Left ventricle myocardium inferior (tissue), 1 donor: ENCODE data around the gene WNK4. TPM values are rescaled to one million over a fixed set of nuclear protein-coding genes. Genes with fewer than 3 reads are reported as not detected.
"Not testable (repeated sequence)": the region's sequence is repeated elsewhere in the genome, so short reads cannot be mapped to it uniquely, and the experiment has no call there.

Source experiments
- DNase-seq: peaks from one replicate; pipeline ENCODE4 v3.0.0-alpha.2; 2020
- H3K27ac ChIP-seq: fragments of 200-600 bp; replicated peaks from 2 replicates; pipeline ENCODE4 v1.8.0; 2021
- H3K27me3 ChIP-seq: fragments of 200-600 bp; 2 replicates; pipeline ENCODE4 v1.8.0; 2021; ENCODE audit warnings: low read depth
- H3K36me3 ChIP-seq: fragments of 200-600 bp; 2 replicates; pipeline ENCODE4 v1.8.0; 2021
- H3K4me1 ChIP-seq: fragments of 200-600 bp; 2 replicates; pipeline ENCODE4 v1.8.0; 2021
- H3K4me3 ChIP-seq: fragments of 200-600 bp; 2 replicates; pipeline ENCODE4 v1.8.0; 2021; ENCODE audit warnings: mild to moderate bottlenecking, moderate library complexity
- H3K9me3 ChIP-seq: fragments of 200-600 bp; replicated peaks from 2 replicates; pipeline ENCODE4 v1.8.0; 2021
- CTCF ChIP-seq: fragments of 200-600 bp; IDR thresholded peaks from 2 replicates; pipeline ENCODE4 v1.8.0; 2021; ENCODE audit warnings: antibody characterized with exemption, mild to moderate bottlenecking, borderline replicate concordance
- intact Hi-C: fragments of 100-400 bp; cut with micrococcal nuclease; formaldehyde crosslinking; loops from one replicate; pipeline ENCODE4 v1.11.0; 2022
- total RNA-seq: library from RNA; stranded (reverse); fragmentation: NEBNext Ultra II Directional; extraction: Animal tissue kit (Norgen Biotek cat#: 25700); gene quantifications from one replicate; pipeline ENCODE4 v1.2.1, GENCODE V29; 2021
- donor health status: DM: no; HTN: yes; CAD: no; lungs with severe emphysema.

WNK4 gene
- total RNA-seq, 1 donor from 2014 or later = not detected

GRCh38 chr17:42767512-42767911 is 12.9 kb upstream of the WNK4 start:
- peaks cover 12% of the 10 kb centered on the region for H3K27me3 ChIP-seq
- no peak overlapping the region for H3K4me3 ChIP-seq
- no peaks in the 10 kb centered on the region for H3K36me3 ChIP-seq
- no peak for DNase-seq
- TF ChIP-seq CTCF = no peak
- H3K4me1 ChIP-seq = peaks cover 19% of the 10 kb centered on the region
- no peak overlapping the region for H3K27ac ChIP-seq
- intact Hi-C loops = no loop called here
- H3K9me3 ChIP-seq = no peaks in the 10 kb centered on the region

DNA sequence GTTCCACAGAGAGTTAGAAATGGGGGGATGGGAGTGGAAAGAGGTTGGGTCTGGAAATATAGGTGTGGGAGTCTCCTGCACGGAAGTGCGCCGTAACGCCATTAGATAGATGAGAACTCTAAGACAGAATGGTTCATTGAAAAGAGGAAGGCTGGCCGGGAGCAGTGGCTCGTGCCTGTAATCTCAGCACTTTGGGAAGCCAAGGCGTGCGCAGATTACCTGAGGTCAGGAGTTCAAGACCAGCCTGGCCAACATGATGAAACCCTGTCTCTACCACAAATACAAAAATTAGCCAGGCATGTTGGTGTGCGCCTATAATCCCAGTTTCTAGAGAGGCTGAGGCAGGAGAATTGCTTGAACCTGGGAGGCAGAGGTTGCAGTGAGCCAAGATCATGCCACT is 12.4 kb upstream of the WNK4 start:
- intact Hi-C loops, H3K36me3 ChIP-seq, DNase-seq, H3K9me3 ChIP-seq, H3K4me3 ChIP-seq, H3K27ac ChIP-seq: not testable (repeated sequence)
- peaks cover 24% of the 10 kb centered on the region for H3K4me1 ChIP-seq
- peaks cover 10% of the 10 kb centered on the region for H3K27me3 ChIP-seq

DNA sequence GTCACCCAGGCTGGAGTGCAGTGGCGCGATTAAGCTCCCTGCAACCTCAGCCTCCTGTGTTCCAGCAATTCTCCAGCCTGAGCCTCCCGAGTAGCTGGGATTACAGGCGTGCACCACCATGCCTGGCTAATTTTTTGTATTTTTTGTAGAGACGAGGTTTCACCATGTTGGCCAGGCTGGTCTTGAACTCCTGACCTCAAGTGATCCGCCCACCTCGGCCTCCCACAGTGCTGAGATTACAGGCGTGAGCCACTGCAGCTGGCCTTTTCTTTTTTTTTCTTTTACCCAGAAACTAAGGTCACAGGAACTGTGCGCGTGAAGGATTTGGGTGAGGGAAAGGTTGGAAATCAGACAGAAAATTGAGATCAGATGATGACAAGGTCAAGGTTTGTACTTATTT is 10.4 kb upstream of the WNK4 start:
- H3K27me3 ChIP-seq = peaks cover 10% of the 10 kb centered on the region

GRCh38 chr17:42772945-42773289 is 7.5 kb upstream of the WNK4 start:
- Histone ChIP-seq H3K36me3 (peaks cover 39% of the 10 kb centered on the region), H3K4me3 (peak overlapping the region; percentile 98), H3K27me3 (no peaks in the 10 kb centered on the region), H3K4me1 (peaks cover 22% of the 10 kb centered on the region), H3K27ac (peak overlapping the region; percentile 91), H3K9me3 (no peaks in the 10 kb centered on the region)
- intact Hi-C loops = no loop called here
- TF ChIP-seq CTCF = no peak
- DNase-seq = no peak

More for the DNA sequence above, 10.4 kb upstream of the WNK4 start:
- intact Hi-C loops, H3K9me3 ChIP-seq, H3K4me3 ChIP-seq, H3K36me3 ChIP-seq, DNase-seq, H3K27ac ChIP-seq: not testable (repeated sequence)
- H3K4me1 ChIP-seq = peaks cover 22% of the 10 kb centered on the region

DNA sequence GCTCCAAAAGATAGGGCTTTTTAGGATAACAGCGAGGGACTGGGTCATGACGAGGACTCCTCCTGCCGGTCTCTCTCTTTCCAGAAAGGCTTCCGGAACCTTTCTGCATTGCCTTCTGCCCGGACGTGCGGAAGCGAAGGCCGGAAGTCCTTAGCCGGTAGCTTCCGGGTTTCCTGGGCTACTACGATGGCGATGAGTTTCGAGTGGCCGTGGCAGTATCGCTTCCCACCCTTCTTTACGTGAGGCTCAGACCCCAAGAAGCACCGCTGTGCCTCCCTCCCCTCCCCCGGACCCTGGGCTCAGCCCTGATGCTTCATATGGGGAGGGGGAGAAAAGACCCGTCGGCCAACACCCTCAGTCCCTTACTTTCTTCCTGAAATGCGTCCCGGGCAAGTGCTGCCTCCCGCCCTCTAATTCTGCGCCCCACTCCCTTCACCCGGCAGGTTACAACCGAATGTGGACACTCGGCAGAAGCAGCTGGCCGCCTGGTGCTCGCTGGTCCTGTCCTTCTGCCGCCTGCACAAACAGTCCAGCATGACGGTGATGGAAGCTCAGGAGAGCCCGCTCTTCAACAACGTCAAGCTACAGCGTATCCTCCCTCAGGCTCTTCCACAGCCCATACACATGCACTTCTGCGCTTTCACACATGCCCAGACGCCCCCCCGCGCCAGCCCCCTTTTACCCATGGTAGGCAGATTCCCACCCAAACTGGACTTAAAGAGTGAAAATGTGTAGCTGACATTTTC is 6.9 kb upstream of the WNK4 start, which contains the start of gene VPS25:
Gene VPS25 (plus strand): TSS at position 160 of the 746 bp plus-strand sequence. CDS start 27 bp downstream, at position 187.
- peaks cover 44% of the 10 kb centered on the region for H3K36me3 ChIP-seq
- TF ChIP-seq CTCF = peak; percentile 36
- H3K9me3 ChIP-seq = no peaks in the 10 kb centered on the region
- H3K27ac ChIP-seq = peak within 1 kb of the TSS; percentile 91
- peak; percentile 71 for DNase-seq
- intact Hi-C loops = no loop called here
- H3K4me3 ChIP-seq = peak within 1 kb of the TSS; percentile 98
- H3K27me3 ChIP-seq = no peaks in the 10 kb centered on the region
- peaks cover 22% of the 10 kb centered on the region for H3K4me1 ChIP-seq

DNA sequence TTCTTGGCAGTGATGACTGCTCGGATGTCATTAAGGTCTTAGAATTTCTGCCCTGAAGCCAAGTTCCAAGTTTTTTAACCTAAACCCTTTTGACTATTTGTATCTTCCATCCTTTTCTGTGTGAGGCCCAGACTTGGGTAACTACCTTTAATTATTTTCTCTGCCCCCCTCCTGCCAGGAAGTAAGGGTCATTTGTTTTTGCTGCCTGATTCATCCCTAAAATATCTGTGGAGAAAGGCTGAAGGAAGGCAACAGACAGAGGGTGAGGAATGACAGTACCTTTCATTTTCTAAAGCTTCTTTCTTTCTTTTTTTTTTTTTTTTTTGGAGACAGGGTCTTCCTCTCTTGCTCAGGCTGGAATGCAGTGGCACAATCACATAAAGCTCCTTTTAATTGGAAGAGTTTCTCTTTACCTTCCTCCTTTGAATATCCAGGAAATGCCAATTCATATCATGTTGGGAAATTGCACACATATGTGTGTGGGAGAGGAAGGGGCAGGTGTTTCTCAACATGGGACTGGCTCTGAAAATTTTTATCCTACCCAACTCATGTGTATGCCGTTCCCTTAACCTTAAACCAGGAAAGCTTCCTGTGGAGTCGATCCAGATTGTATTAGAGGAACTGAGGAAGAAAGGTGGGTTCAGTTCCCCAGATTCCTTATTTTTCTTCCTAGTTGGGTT is 6.2 kb upstream of the WNK4 start:
- peaks cover 52% of the 10 kb centered on the region for H3K36me3 ChIP-seq
- H3K27ac ChIP-seq = peak overlapping the region; percentile 91

More for the DNA sequence above, 6.2 kb upstream of the WNK4 start:
- Histone ChIP-seq H3K9me3 (no peaks in the 10 kb centered on the region), H3K4me3 (peak overlapping the region; percentile 98), H3K4me1 (peaks cover 22% of the 10 kb centered on the region), H3K27me3 (no peaks in the 10 kb centered on the region)
- no peak for DNase-seq
- TF ChIP-seq CTCF = no peak
- intact Hi-C loops = no loop called here
